ENCODE measurements around the gene STXBP2. TPM values are rescaled to one million over a fixed set of nuclear protein-coding genes. Genes with fewer than 3 reads are reported as not detected.
A peak's percentile ranks its signal among the peaks of the same experiment; 100 is the strongest.

Gene STXBP2
- total RNA-seq, 3 donors from 2014 or later (not counting 1 experiment from before 2014, with no cell fraction given), result 366 to 409 (median 384) TPM

- H3K4me1 ChIP-seq (ENCODE audit: control insufficient read depth, insufficient read depth, low read length), result peaks cover 37% of the 10 kb centered on the region
- TF ChIP-seq CTCF (IDR thresholded peaks at IDR 0.05), result no peak
- intact Hi-C loops (cut with micrococcal nuclease), result loop anchor here (10.0 kb wide), 1 partner anchor 48 kb away; the partner anchor contains the start of gene TRAPPC5
- H3K27me3 ChIP-seq (ENCODE audit: control insufficient read depth, insufficient read depth, low read length), result no peaks in the 10 kb centered on the region
- H3K4me1 Mint-ChIP-seq, result peaks cover 14 to 59% of the 10 kb centered on the region in 2 donors
- no peaks in the 10 kb centered on the region for H3K36me3 Mint-ChIP-seq
- peak overlapping the region; percentile 88 for H3K4me3 Mint-ChIP-seq
- peak overlapping the region; percentile 84 to 94 for H3K27ac Mint-ChIP-seq
- no peaks in the 10 kb centered on the region for H3K9me3 ChIP-seq (ENCODE audit: control insufficient read depth, insufficient read depth, low read length)
- DNase-seq, result no peak
- H3K4me3 ChIP-seq (ENCODE audit: low read length), result peak overlapping the region; percentile 78
- no peaks in the 10 kb centered on the region for H3K27me3 Mint-ChIP-seq (ENCODE audit: low read depth in 2 of 2)
- H3K9me3 Mint-ChIP-seq, result peaks cover 0 to 2% of the 10 kb centered on the region in 2 donors
- peaks cover 6% of the 10 kb centered on the region for H3K36me3 ChIP-seq (ENCODE audit: control insufficient read depth, insufficient read depth, low read length)
- H3K27ac ChIP-seq (ENCODE audit: low read length), result peak overlapping the region; percentile 96
- no peak for ATAC-seq
- 78% methylated on average over 16 of the region's 16 CpGs for WGBS (ENCODE audit: insufficient coverage)
Measured at GRCh38 chr19:7636317-7636690, 606 bp upstream of the STXBP2 start.

DNA sequence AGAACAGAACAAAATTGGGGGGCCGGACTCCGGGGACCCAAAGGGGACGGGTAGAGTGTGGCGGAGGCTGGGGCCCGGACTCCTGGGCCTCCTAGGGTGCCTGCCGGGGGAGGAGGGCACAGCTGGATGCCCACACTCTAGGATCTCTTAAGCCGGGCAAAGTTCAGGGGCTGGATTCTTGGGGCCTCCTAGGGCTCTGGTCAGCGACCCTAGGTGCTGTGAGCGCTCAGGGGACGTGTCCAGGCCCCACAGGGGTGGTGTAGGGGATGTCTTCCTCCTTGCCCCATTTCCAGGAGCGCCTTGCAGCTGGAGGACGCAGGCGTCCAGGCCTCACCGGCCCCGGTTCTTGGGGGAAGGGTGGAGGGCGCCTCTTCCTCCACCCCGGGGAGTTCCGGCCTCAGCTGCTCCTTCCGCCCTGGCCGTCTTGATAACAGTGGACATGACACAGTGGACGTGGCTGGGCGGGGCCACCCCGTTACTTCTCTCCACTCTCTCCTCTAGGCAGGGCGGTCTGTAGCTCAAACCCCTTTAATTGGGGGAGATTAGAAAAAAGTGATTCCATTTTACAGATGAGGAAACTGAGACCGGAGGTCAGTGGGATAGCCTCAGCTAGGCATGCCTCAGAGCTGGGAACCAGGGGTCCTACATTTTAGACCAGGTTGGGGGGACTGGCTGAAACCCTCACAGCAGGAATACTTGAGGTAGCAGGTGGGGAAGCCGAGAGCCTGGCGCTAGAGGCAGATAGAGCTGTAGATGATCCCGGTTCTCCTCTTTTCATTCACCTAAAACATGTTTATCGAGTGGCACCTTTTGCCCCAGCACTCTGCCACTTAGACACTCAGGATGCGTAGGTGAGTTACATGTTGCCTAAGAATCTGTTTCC lies 705 bp downstream of the STXBP2 start:
- Histone ChIP-seq H3K27ac (ENCODE audit: low read length) (peak overlapping the region; percentile 96), H3K27me3 (ENCODE audit: control insufficient read depth, insufficient read depth, low read length) (no peaks in the 10 kb centered on the region), H3K4me3 (ENCODE audit: low read length) (peak overlapping the region; percentile 78), H3K4me1 (ENCODE audit: control insufficient read depth, insufficient read depth, low read length) (peaks cover 37% of the 10 kb centered on the region), H3K36me3 (ENCODE audit: control insufficient read depth, insufficient read depth, low read length) (peaks cover 9% of the 10 kb centered on the region), H3K9me3 (ENCODE audit: control insufficient read depth, insufficient read depth, low read length) (no peaks in the 10 kb centered on the region)
- ATAC-seq, result peak; percentile 23 to 60 (median 27)
- Mint-ChIP-seq H3K27ac (peak overlapping the region; percentile 84 to 94), H3K4me1 (peaks cover 14 to 50% of the 10 kb centered on the region in 2 donors), H3K4me3 (peak overlapping the region; percentile 88), H3K36me3 (no peaks in the 10 kb centered on the region), H3K9me3 (peaks cover 0 to 2% of the 10 kb centered on the region in 2 donors), H3K27me3 (ENCODE audit: low read depth in 2 of 2) (no peaks in the 10 kb centered on the region)
- peak in 1 of 2 donors; percentile 39 for DNase-seq
- no peak for TF ChIP-seq CTCF (IDR thresholded peaks at IDR 0.05)
- WGBS (ENCODE audit: insufficient coverage), result 33% methylated on average over 25 of the region's 30 CpGs
- intact Hi-C loops (cut with micrococcal nuclease), result loop anchor here (10.0 kb wide), 1 partner anchor 47 kb away; the partner anchor contains the start of gene TRAPPC5

- Histone ChIP-seq H3K36me3 (ENCODE audit: control insufficient read depth, insufficient read depth, low read length) (peaks cover 12% of the 10 kb centered on the region), H3K9me3 (ENCODE audit: control insufficient read depth, insufficient read depth, low read length) (no peaks in the 10 kb centered on the region), H3K4me3 (ENCODE audit: low read length) (no peak overlapping the region), H3K4me1 (ENCODE audit: control insufficient read depth, insufficient read depth, low read length) (peaks cover 37% of the 10 kb centered on the region), H3K27me3 (ENCODE audit: control insufficient read depth, insufficient read depth, low read length) (no peaks in the 10 kb centered on the region), H3K27ac (ENCODE audit: low read length) (no peak overlapping the region)
- peaks cover 14 to 45% of the 10 kb centered on the region in 2 donors for H3K4me1 Mint-ChIP-seq
- H3K27ac Mint-ChIP-seq, result peak overlapping the region; percentile 53 to 84
- H3K4me3 Mint-ChIP-seq, result peak overlapping the region; percentile 58
- peaks cover 0 to 2% of the 10 kb centered on the region in 2 donors for H3K9me3 Mint-ChIP-seq
- H3K36me3 Mint-ChIP-seq, result no peaks in the 10 kb centered on the region
- no peak for TF ChIP-seq CTCF (IDR thresholded peaks at IDR 0.05)
- ATAC-seq, result no peak
- DNase-seq, result no peak
- intact Hi-C loops (cut with micrococcal nuclease), result loop anchor here (10.0 kb wide), 1 partner anchor 46 kb away; the partner anchor contains the start of gene TRAPPC5
- WGBS (ENCODE audit: insufficient coverage), result 92% methylated on average over 12 of the region's 12 CpGs
- H3K27me3 Mint-ChIP-seq (ENCODE audit: low read depth in 2 of 2), result no peaks in the 10 kb centered on the region
Measured at GRCh38 chr19:7638802-7639465, 2.0 kb downstream of the STXBP2 start.
